ENCODE results near the gene MEIOB.
"Not testable (repeated sequence)": the region's sequence is repeated elsewhere in the genome, so short reads cannot be mapped to it uniquely, and the experiment has no call there.

MEIOB gene

GRCh38 chr16:1807626-1808025 lies 64.3 kb downstream of the MEIOB start:
- Histone ChIP-seq H3K4me2 (ENCODE audit: low read length) (no peak overlapping the region), H3K79me2 (ENCODE audit: low read length) (no peaks in the 10 kb centered on the region), H3K9ac (ENCODE audit: low read length) (no peak overlapping the region), H4K20me1 (ENCODE audit: insufficient read depth, low read length) (no peaks in the 10 kb centered on the region), H3K27ac (ENCODE audit: low read length) (no peak overlapping the region), H3K27me3 (ENCODE audit: low read depth, low read length) (no peaks in the 10 kb centered on the region), H3K36me3 (replicated peaks; ENCODE audit: low read depth, low read length) (peaks cover 5% of the 10 kb centered on the region), H2AFZ (ENCODE audit: low read depth, low read length) (no peak overlapping the region), H3K9me3 (ENCODE audit: insufficient read depth, low read length) (no peaks in the 10 kb centered on the region), H3K4me1 (ENCODE audit: low read length) (no peaks in the 10 kb centered on the region), H3K4me3 (ENCODE audit: low read length) (no peak overlapping the region)
- TF ChIP-seq EZH2phosphoT487 (IDR thresholded peaks at IDR 0.05; ENCODE audit: low read depth), result no peak
- TF ChIP-seq CTCF (IDR thresholded peaks at IDR 0.05; ENCODE audit: low read depth, low read length), result no peak

GRCh38 chr16:1800701-1801100 lies 71.3 kb downstream of the MEIOB start:
- Histone ChIP-seq H3K9ac (ENCODE audit: low read length) (no peak overlapping the region), H2AFZ (ENCODE audit: low read depth, low read length) (no peak overlapping the region), H3K4me3 (ENCODE audit: low read length) (no peak overlapping the region), H3K79me2 (ENCODE audit: low read length) (no peaks in the 10 kb centered on the region), H3K36me3 (replicated peaks; ENCODE audit: low read depth, low read length) (no peaks in the 10 kb centered on the region), H4K20me1 (ENCODE audit: insufficient read depth, low read length) (no peaks in the 10 kb centered on the region), H3K9me3 (ENCODE audit: insufficient read depth, low read length) (no peaks in the 10 kb centered on the region), H3K27me3 (ENCODE audit: low read depth, low read length) (no peaks in the 10 kb centered on the region), H3K4me1 (ENCODE audit: low read length) (no peaks in the 10 kb centered on the region), H3K4me2 (ENCODE audit: low read length) (no peak overlapping the region), H3K27ac (ENCODE audit: low read length) (no peak overlapping the region)
- TF ChIP-seq EZH2phosphoT487 (IDR thresholded peaks at IDR 0.05; ENCODE audit: low read depth) (no peak), CTCF (IDR thresholded peaks at IDR 0.05; ENCODE audit: low read depth, low read length) (no peak)

- H3K4me2 ChIP-seq (ENCODE audit: low read length); H3K36me3 ChIP-seq (replicated peaks; ENCODE audit: low read depth, low read length); H3K9ac ChIP-seq (ENCODE audit: low read length); H3K27me3 ChIP-seq (ENCODE audit: low read depth, low read length); H2AFZ ChIP-seq (ENCODE audit: low read depth, low read length); H3K4me1 ChIP-seq (ENCODE audit: low read length); H3K9me3 ChIP-seq (ENCODE audit: insufficient read depth, low read length); H3K79me2 ChIP-seq (ENCODE audit: low read length); H3K4me3 ChIP-seq (ENCODE audit: low read length); H4K20me1 ChIP-seq (ENCODE audit: insufficient read depth, low read length); H3K27ac ChIP-seq (ENCODE audit: low read length): not testable (repeated sequence)
Observed at GRCh38 chr16:1799263-1799662, 72.7 kb downstream of the MEIOB start.

GRCh38 chr16:1794908-1795666 lies 76.9 kb downstream of the MEIOB start:
- Histone ChIP-seq H3K9me3 (ENCODE audit: insufficient read depth, low read length) (no peaks in the 10 kb centered on the region), H3K36me3 (replicated peaks; ENCODE audit: low read depth, low read length) (no peaks in the 10 kb centered on the region), H3K27me3 (ENCODE audit: low read depth, low read length) (no peaks in the 10 kb centered on the region), H4K20me1 (ENCODE audit: insufficient read depth, low read length) (no peaks in the 10 kb centered on the region), H3K27ac (ENCODE audit: low read length) (no peak overlapping the region), H3K4me1 (ENCODE audit: low read length) (no peaks in the 10 kb centered on the region), H3K4me3 (ENCODE audit: low read length) (no peak overlapping the region), H3K79me2 (ENCODE audit: low read length) (no peaks in the 10 kb centered on the region), H3K4me2 (ENCODE audit: low read length) (no peak overlapping the region), H3K9ac (ENCODE audit: low read length) (no peak overlapping the region), H2AFZ (ENCODE audit: low read depth, low read length) (no peak overlapping the region)
- TF ChIP-seq EZH2phosphoT487 (IDR thresholded peaks at IDR 0.05; ENCODE audit: low read depth) (no peak), CTCF (IDR thresholded peaks at IDR 0.05; ENCODE audit: low read depth, low read length) (no peak)

All from OCI-LY3 (cell line).